Left lung (tissue), 10 donors: Measurements from ENCODE around the gene COMMD7. TPM values are rescaled to one million over a fixed set of nuclear protein-coding genes. Genes with fewer than 3 reads are reported as not detected.
A peak's percentile ranks its signal among the peaks of the same experiment; 100 is the strongest.

Experiments
- ATAC-seq: fragments of 200-7000 bp; cut with Tn5 transposase; one replicate; pipeline ENCODE4 v1.9.1; 2020; ENCODE audit warnings: moderate library complexity
- DNase-seq, 4 donors: peaks; one replicate each; pipeline ENCODE4 v3.0.0-alpha.2; 2013 to 2020
- H3K27ac ChIP-seq, 2 donors: fragments of 200-600 bp; sonication (generic) in 1 of 2; one replicate each; pipeline versions ENCODE4 v1.5.0 to v1.8.0; 2020 to 2021
- H3K27me3 ChIP-seq, 2 donors: fragments of 200-600 bp; sonication (generic) in 1 of 2; one replicate each; pipeline versions ENCODE4 v1.5.0 to v1.8.0; 2020 to 2021
- H3K36me3 ChIP-seq, 2 donors: fragments of 200-600 bp; sonication (generic) in 1 of 2; one replicate each; pipeline versions ENCODE4 v1.5.0 to v1.8.0; 2020 to 2021
- H3K4me1 ChIP-seq, 2 donors: fragments of 200-600 bp; one replicate each; pipeline ENCODE4 v1.8.0; 2021
- H3K4me3 ChIP-seq, 2 donors: fragments of 200-600 bp; sonication (generic) in 1 of 2; one replicate each; pipeline versions ENCODE4 v1.5.0 to v1.8.0; 2020 to 2021; ENCODE audit warnings: mild to moderate bottlenecking in 1 of 2
- H3K9me3 ChIP-seq, 2 donors: fragments of 200-600 bp; sonication (generic) in 1 of 2; one replicate each; pipeline versions ENCODE4 v1.5.0 to v1.8.0; 2020 to 2021
- intact Hi-C, 2 donors: fragments of 100-400 bp; cut with DNase I; formaldehyde crosslinking; loops; one replicate each; pipeline versions ENCODE4 v1.11.2 to v1.14.2; 2022
- polyA plus RNA-seq, 6 donors: library from polyadenylated mRNA; unstranded; fragments of 120-200 nt; gene quantifications; one replicate each; pipeline ENCODE4 v1.2.1, GENCODE V29; 2013; ENCODE audit not compliant: insufficient read length in 6 of 6
- total RNA-seq, 2 donors: library from RNA; stranded (reverse); fragmentation: NEBNext Ultra II Directional; extraction: Animal tissue kit (Norgen Biotek cat#: 25700); gene quantifications; one replicate each; pipeline ENCODE4 v1.2.1, GENCODE V29; 2021
- TF ChIP-seq, protein P1 (sequence below), 2 donors: fragments of 200-600 bp; sonication (generic) in 1 of 2; IDR thresholded peaks; one replicate each; pipeline versions ENCODE4 v1.5.0 to v1.8.0; 2021; ENCODE audit warnings: antibody characterized with exemption in 2 of 2
- donor health status: DM: no; HTN: yes; CAD: no.
- donor health status: DM: no; HTN: no; CAD: no.

COMMD7 gene
- total and polyA plus RNA-seq, 8 donors: 38.5 to 58.0 (median 53.3) TPM

DNA sequence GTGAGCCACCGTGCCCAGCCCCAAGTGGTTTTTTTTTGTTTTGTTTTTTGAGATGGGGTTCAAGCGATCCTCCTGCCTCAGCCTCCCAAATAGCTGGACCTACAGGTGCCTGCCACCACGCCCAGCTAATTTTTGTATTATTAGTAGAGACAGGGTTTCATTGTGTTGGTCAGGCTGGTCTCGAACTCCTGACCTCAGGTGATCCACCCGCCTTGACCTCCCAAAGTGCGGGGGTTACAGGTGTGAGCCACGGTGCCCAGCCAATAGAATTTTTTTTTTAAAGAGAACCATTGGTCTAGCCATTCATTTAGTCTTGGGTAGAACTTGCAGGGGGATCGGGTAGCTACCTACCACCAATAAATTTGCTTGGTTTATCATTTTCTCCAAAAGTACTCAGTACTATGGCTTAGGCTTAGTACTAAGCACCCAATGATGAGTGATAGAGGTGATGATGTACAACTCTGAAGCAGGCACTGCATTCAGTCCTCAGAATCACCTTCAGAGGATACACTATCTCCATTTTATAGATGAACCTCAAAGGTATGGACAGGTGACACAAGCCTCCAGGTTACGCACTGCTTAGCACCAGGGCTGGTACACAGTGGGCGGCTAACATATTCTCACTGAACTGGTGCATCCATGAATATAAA, 56.6 kb downstream of the COMMD7 start:
- peaks cover 0 to 10% of the 10 kb centered on the region in 2 donors for H3K36me3 ChIP-seq
- no peaks in the 10 kb centered on the region for H3K27me3 ChIP-seq
- ATAC-seq (no peak), DNase-seq (no peak)
- H3K27ac ChIP-seq: no peak overlapping the region
- intact Hi-C loops: no loop called here
- no peaks in the 10 kb centered on the region for H3K9me3 ChIP-seq
- TF ChIP-seq, protein P1, sequence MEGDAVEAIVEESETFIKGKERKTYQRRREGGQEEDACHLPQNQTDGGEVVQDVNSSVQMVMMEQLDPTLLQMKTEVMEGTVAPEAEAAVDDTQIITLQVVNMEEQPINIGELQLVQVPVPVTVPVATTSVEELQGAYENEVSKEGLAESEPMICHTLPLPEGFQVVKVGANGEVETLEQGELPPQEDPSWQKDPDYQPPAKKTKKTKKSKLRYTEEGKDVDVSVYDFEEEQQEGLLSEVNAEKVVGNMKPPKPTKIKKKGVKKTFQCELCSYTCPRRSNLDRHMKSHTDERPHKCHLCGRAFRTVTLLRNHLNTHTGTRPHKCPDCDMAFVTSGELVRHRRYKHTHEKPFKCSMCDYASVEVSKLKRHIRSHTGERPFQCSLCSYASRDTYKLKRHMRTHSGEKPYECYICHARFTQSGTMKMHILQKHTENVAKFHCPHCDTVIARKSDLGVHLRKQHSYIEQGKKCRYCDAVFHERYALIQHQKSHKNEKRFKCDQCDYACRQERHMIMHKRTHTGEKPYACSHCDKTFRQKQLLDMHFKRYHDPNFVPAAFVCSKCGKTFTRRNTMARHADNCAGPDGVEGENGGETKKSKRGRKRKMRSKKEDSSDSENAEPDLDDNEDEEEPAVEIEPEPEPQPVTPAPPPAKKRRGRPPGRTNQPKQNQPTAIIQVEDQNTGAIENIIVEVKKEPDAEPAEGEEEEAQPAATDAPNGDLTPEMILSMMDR (IDR thresholded peaks at IDR 0.05): no peak
- peaks cover 6 to 9% of the 10 kb centered on the region in 2 donors for H3K4me1 ChIP-seq
- no peak overlapping the region for H3K4me3 ChIP-seq

DNA sequence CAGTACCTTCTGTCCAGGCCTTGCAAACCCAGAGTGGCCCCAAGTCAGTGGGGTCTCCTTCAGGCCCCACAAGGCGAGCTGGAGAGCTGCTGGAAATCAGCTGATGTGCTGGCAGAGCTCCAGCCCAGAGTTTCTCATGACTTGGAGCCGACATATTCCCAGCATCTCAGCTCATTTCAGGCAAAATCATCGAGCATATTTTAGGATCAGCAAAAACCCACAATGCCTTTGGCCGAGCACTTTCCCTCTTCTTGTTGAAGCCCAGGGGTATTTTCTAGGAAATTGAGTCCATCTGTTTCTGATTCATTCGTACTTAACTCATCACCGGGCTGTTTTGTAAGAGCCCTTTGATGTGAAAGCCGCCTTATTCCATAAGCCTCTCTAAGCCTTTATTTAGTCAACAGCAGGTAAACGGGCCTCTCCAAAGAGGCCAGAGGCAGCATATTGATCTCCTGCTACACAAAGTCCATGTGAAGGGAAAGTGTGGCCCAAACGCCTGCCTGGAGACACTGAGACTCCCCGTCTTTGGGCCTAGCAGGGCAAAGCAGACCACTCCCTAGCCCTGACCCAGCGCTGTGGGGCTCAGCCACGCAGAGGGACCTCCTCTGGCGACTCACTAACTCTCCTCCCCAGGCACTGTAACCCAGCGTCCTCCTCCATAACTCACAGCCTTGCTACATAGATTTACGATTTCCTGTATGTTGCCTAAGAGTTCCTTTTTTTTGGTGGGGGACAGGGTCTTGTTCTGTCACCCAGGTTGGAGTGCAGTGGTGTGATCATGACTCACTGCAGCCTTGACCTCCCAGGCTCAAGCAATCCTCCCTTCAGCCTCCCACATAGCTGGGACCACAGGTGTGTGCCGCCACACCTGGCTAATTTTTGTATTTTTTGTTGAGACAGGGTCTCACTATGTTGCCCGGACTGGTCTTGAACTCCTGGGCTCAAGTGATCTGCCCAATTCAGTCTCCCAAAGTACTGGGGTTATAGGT, 57.4 kb downstream of the COMMD7 start:
- ATAC-seq (peak; percentile 23), DNase-seq (peak in 3 of 4 donors; percentile 41 to 72 (median 55))
- TF ChIP-seq, protein P1 (IDR thresholded peaks at IDR 0.05): no peak
- Histone ChIP-seq H3K36me3 (peaks cover 0 to 10% of the 10 kb centered on the region in 2 donors), H3K27me3 (no peaks in the 10 kb centered on the region), H3K9me3 (no peaks in the 10 kb centered on the region), H3K4me1 (peaks cover 6 to 13% of the 10 kb centered on the region in 2 donors), H3K4me3 (no peak overlapping the region), H3K27ac (peak overlapping the region in 1 of 2 donors; percentile 45)
- intact Hi-C loops: no loop called here

DNA sequence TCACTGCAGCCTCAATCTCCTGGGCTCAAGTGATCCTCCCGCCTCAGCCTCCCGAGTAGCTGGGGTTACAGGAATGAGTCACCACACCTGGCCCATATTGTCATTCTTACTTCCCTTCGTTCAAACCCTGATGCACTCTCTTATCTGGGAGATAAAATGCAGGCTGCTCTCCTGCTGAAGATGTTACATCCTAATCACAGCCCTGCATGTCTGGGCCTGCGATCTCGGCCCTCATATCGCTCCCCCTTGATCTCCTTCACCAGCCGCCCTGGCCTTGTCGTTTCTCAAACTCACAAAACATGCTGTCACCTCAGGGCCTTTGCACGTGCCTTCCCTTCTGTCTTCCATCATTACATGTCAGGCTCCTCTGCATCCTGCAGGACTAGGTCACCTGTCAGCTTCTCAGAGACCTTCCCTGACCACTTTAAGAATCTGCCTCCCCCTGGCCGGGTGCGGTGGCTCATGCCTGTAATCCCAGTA, 60.7 kb downstream of the COMMD7 start:
- no peaks in the 10 kb centered on the region for H3K9me3 ChIP-seq
- H3K27ac ChIP-seq: no peak overlapping the region
- no peaks in the 10 kb centered on the region for H3K36me3 ChIP-seq
- H3K4me1 ChIP-seq: peaks cover 6 to 13% of the 10 kb centered on the region in 2 donors
- ATAC-seq (no peak), DNase-seq (no peak)
- no peaks in the 10 kb centered on the region for H3K27me3 ChIP-seq
- intact Hi-C loops: no loop called here
- H3K4me3 ChIP-seq: no peak overlapping the region
- TF ChIP-seq, protein P1 (IDR thresholded peaks at IDR 0.05): no peak

DNA sequence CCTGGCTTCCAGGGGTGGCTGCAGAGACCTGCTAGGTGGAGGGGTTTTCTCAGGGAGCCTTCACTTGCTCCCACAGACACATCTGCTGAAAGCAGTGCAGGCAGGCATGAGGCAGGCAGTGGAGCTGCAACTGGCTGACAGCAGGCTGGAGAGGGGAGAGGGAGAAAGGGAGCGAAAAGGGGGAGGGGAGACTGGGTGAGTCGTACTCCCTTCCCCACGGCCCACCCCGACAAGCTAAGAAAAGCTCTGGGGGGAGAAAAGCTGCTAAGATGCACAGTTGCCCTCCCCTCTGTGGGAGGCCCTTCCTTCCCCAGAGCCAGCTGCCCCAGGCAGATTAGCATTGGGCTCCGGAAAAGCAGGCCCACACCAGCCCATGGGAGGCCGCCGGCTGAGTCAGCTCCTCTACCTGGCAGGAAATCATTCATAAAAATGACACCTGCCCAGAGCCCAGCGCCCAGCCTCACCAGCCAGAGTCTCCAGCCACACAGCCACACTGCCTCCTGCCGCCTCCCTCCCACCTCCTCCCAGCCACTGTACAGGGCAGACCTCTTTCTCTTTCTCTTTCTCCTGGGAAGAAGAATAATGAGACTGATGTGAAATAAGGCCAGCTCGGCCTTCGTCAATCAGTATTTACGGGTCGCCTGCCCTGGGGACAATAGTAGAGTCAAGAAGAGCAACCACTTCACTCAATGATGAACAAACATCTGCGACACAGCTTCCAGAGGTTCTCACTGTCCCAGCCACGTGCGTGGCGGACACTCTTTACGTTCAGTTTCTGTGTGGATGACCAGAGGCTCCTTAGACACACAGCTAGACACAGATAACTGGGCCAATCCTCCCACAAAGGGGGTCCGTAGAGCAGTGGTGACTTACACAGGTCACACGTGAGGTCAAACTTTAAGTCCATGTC, 61.8 kb downstream of the COMMD7 start:
- Histone ChIP-seq H3K4me1 (peaks cover 6 to 13% of the 10 kb centered on the region in 2 donors), H3K9me3 (no peaks in the 10 kb centered on the region), H3K4me3 (no peak overlapping the region), H3K27me3 (no peaks in the 10 kb centered on the region), H3K36me3 (no peaks in the 10 kb centered on the region), H3K27ac (no peak overlapping the region)
- no peak for DNase-seq
- peak; percentile 28 for ATAC-seq
- intact Hi-C loops: no loop called here
- TF ChIP-seq, protein P1 (IDR thresholded peaks at IDR 0.05): no peak
